ENCODE results near the gene CERS6. TPM values are rescaled to one million over a fixed set of nuclear protein-coding genes. Genes with fewer than 3 reads are reported as not detected.

The CERS6 gene
- total and polyA plus RNA-seq, 8 donors = 18.8 to 24.5 (median 22.1) TPM

DNA sequence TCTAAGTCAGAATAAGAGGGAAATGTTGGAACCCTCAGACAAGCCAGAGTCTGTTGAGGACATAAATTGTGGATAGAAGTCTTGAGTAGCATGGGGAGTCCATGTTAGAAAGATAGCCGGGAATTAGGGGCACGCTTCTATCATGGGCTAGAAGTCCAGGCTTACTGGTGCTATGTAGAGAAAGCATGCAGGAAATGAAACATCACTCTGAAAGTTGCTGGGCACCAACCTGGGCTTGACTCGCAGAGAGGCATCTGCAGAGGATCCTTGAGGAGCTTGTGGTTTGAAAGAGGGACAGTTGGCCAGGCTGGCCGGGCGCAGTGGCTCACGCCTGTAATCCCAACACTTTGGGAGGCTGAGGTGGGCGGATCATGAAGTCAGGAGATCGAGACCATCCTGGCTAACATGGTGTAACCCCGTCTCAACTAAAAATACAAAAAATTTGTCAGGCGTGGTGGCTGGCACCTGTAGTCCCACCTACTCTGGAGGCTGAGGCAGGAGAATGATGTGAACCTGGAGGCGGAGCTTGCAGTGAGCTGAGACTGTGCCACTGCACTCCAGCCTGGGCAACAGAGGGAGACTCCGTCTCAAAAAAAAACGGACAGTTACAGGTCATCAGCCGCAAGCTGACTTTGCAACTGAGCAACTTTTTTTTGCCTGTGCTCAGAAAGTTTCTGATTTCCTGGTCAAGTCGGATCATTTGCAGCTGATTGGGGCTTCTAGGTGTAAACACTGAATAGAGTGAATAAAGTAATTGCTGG, 24.9 kb downstream of the CERS6 start:
- Histone ChIP-seq H3K9me3 (no peaks in the 10 kb centered on the region), H3K27me3 (no peaks in the 10 kb centered on the region), H3K4me1 (no peaks in the 10 kb centered on the region), H3K4me3 (no peak overlapping the region), H3K27ac (no peak overlapping the region), H3K36me3 (no peaks in the 10 kb centered on the region)
- intact Hi-C loops (cut with DNase I) = no loop called here
- ATAC-seq (no peak), DNase-seq (no peak)
- TF ChIP-seq, protein P1, sequence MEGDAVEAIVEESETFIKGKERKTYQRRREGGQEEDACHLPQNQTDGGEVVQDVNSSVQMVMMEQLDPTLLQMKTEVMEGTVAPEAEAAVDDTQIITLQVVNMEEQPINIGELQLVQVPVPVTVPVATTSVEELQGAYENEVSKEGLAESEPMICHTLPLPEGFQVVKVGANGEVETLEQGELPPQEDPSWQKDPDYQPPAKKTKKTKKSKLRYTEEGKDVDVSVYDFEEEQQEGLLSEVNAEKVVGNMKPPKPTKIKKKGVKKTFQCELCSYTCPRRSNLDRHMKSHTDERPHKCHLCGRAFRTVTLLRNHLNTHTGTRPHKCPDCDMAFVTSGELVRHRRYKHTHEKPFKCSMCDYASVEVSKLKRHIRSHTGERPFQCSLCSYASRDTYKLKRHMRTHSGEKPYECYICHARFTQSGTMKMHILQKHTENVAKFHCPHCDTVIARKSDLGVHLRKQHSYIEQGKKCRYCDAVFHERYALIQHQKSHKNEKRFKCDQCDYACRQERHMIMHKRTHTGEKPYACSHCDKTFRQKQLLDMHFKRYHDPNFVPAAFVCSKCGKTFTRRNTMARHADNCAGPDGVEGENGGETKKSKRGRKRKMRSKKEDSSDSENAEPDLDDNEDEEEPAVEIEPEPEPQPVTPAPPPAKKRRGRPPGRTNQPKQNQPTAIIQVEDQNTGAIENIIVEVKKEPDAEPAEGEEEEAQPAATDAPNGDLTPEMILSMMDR (IDR thresholded peaks at IDR 0.05) = no peak

DNA sequence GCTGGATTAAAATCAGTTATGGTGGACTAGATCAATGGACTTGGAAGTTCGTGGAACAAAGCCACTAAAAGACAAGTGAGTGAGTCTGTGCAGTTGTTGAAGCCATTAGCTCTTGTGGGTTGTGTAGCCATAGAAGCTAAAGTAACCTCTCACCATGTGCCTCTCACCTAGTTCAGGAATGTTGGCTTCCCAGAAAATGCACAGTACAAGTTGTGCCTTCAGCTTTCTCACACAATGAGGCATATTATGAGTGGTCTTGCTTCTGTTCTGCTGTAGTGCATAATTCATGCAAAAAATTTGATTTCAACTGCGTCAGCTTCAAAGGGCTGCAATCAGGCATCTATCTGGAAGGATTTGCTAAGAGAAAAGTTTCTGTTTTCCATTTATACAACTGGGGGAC, 26.2 kb downstream of the CERS6 start:
- no peak for DNase-seq
- TF ChIP-seq, protein P1 (IDR thresholded peaks at IDR 0.05) = no peak
- Histone ChIP-seq H3K36me3 (no peaks in the 10 kb centered on the region), H3K4me1 (no peaks in the 10 kb centered on the region), H3K27me3 (no peaks in the 10 kb centered on the region), H3K9me3 (no peaks in the 10 kb centered on the region), H3K27ac (no peak overlapping the region), H3K4me3 (no peak overlapping the region)
- intact Hi-C loops (cut with DNase I) = no loop called here
- ATAC-seq = no peak

GRCh38 chr2:168482952-168483831, 27.1 kb downstream of the CERS6 start:
- DNase-seq = no peak
- Histone ChIP-seq H3K36me3 (no peaks in the 10 kb centered on the region), H3K4me3 (no peak overlapping the region), H3K27ac (no peak overlapping the region), H3K27me3 (no peaks in the 10 kb centered on the region), H3K4me1 (no peaks in the 10 kb centered on the region), H3K9me3 (no peaks in the 10 kb centered on the region)
- intact Hi-C loops (cut with DNase I) = no loop called here
- TF ChIP-seq, protein P1 (IDR thresholded peaks at IDR 0.05) = no peak
- no peak for ATAC-seq

DNA sequence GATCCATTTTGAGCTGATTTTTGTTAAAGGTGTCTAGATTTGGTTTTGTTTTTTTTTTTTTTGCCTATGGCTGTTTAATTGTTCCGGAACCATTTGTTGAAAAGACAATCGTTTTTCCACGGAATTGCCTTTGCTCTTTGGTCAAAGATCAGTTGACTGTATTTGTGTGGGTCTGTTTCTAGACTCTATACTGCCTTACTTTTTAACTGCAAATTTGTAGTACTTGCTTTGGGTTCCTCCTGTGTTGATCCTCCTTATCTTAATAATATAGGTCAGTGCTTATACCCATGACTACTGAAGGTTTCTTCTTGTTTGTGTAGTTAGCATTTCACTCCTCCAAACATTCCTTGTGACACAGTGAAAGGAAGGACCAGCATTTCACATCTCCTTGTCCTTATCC, 30.4 kb downstream of the CERS6 start:
- DNase-seq = no peak
- intact Hi-C loops (cut with DNase I) = no loop called here
- peaks cover 0 to 16% of the 10 kb centered on the region in 2 donors for H3K4me1 ChIP-seq
- no peak for ATAC-seq
- H3K36me3 ChIP-seq = no peaks in the 10 kb centered on the region
- no peaks in the 10 kb centered on the region for H3K9me3 ChIP-seq
- no peaks in the 10 kb centered on the region for H3K27me3 ChIP-seq
- no peak overlapping the region for H3K4me3 ChIP-seq
- H3K27ac ChIP-seq = no peak overlapping the region
- TF ChIP-seq, protein P1 (IDR thresholded peaks at IDR 0.05) = no peak
